ENCODE results near the gene RDM1.

Gene RDM1

GRCh38 chr17:35912339-35912912, 18.1 kb downstream of the RDM1 start:
- Histone ChIP-seq H3K9ac (ENCODE audit: low read length) (no peak overlapping the region), H3K9me2 (ENCODE audit: low read depth, low read length) (no peaks in the 10 kb centered on the region), H3K36me3 (ENCODE audit: insufficient read depth, low read length) (no peaks in the 10 kb centered on the region), H2AFZ (ENCODE audit: low read length) (no peak overlapping the region), H3K27ac (ENCODE audit: low read depth, low read length, poor library complexity, severe bottlenecking) (no peak overlapping the region), H3K79me2 (ENCODE audit: insufficient read depth, low read length) (no peaks in the 10 kb centered on the region), H3F3A (ENCODE audit: insufficient read depth, low read length) (no peaks in the 10 kb centered on the region), H4K20me1 (ENCODE audit: insufficient read depth, low read length) (no peaks in the 10 kb centered on the region), H3K4me1 (ENCODE audit: insufficient read depth, low read length, severe bottlenecking) (no peaks in the 10 kb centered on the region), H3K4me3 (ENCODE audit: low read depth, low read length, poor library complexity, severe bottlenecking) (no peak overlapping the region), H3K4me2 (ENCODE audit: low read length) (no peak overlapping the region), H3K27me3 (ENCODE audit: insufficient read depth, low read length) (no peaks in the 10 kb centered on the region), H3K9me3 (ENCODE audit: low read length) (no peaks in the 10 kb centered on the region)
- no peak for TF ChIP-seq EZH2 (IDR thresholded peaks at IDR 0.05; ENCODE audit: borderline replicate concordance, low read length)
- TF ChIP-seq, protein P1, sequence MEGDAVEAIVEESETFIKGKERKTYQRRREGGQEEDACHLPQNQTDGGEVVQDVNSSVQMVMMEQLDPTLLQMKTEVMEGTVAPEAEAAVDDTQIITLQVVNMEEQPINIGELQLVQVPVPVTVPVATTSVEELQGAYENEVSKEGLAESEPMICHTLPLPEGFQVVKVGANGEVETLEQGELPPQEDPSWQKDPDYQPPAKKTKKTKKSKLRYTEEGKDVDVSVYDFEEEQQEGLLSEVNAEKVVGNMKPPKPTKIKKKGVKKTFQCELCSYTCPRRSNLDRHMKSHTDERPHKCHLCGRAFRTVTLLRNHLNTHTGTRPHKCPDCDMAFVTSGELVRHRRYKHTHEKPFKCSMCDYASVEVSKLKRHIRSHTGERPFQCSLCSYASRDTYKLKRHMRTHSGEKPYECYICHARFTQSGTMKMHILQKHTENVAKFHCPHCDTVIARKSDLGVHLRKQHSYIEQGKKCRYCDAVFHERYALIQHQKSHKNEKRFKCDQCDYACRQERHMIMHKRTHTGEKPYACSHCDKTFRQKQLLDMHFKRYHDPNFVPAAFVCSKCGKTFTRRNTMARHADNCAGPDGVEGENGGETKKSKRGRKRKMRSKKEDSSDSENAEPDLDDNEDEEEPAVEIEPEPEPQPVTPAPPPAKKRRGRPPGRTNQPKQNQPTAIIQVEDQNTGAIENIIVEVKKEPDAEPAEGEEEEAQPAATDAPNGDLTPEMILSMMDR (IDR thresholded peaks at IDR 0.05; ENCODE audit: low read length) = no peak

DNA sequence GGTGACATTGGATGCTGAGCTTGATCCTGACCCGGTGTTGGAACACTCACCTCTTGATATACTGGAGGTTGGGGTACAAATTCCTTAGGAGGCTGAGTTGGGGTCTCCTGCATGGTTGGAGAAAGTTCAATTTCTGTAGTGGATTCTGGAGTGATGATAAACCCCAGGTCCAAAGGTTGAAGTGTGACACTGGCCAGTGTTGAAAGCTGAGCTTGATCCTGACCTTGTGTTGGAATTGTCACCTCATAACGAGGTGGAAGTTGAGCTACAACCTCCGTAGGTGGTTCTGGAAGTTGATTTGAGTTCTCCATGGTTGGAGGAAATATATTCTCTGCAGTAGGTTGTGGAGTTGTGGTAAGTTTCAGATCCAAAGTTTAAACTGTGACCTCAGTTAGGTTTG, 21.2 kb downstream of the RDM1 start:
- no peaks in the 10 kb centered on the region for H3K9me2 ChIP-seq (ENCODE audit: low read depth, low read length)
- H3K27me3 ChIP-seq (ENCODE audit: insufficient read depth, low read length) = no peaks in the 10 kb centered on the region
- TF ChIP-seq, protein P1 (IDR thresholded peaks at IDR 0.05; ENCODE audit: low read length) = no peak
- no peak for TF ChIP-seq EZH2 (IDR thresholded peaks at IDR 0.05; ENCODE audit: borderline replicate concordance, low read length)

DNA sequence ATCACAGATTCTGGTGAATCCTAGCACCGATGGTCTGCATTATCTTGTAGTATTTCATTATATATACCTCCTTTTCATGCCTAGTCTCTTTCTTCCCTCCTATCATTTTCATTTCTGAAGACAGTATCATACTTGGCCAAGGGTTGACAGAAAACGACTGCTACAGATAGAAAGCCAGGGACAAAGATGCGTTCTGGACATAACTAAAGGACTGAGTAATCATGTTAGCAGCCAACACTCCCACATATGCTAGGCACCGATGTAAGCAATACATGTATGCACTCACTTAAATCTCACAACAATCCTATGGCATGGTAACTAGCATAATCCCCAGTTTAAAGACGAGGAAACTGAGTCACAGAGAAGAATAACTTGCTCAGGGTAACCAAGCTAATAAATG, 22.9 kb downstream of the RDM1 start:
- TF ChIP-seq, protein P1 (IDR thresholded peaks at IDR 0.05; ENCODE audit: low read length) = no peak
- no peak for TF ChIP-seq EZH2 (IDR thresholded peaks at IDR 0.05; ENCODE audit: borderline replicate concordance, low read length)
- Histone ChIP-seq H2AFZ (ENCODE audit: low read length) (no peak overlapping the region), H3K9me3 (ENCODE audit: low read length) (no peaks in the 10 kb centered on the region), H3F3A (ENCODE audit: insufficient read depth, low read length) (no peaks in the 10 kb centered on the region), H3K4me2 (ENCODE audit: low read length) (no peak overlapping the region), H3K9me2 (ENCODE audit: low read depth, low read length) (no peaks in the 10 kb centered on the region), H3K9ac (ENCODE audit: low read length) (no peak overlapping the region), H3K4me1 (ENCODE audit: insufficient read depth, low read length, severe bottlenecking) (no peaks in the 10 kb centered on the region), H3K27ac (ENCODE audit: low read depth, low read length, poor library complexity, severe bottlenecking) (no peak overlapping the region), H3K36me3 (ENCODE audit: insufficient read depth, low read length) (no peaks in the 10 kb centered on the region), H3K27me3 (ENCODE audit: insufficient read depth, low read length) (no peaks in the 10 kb centered on the region), H3K4me3 (ENCODE audit: low read depth, low read length, poor library complexity, severe bottlenecking) (no peak overlapping the region), H3K79me2 (ENCODE audit: insufficient read depth, low read length) (no peaks in the 10 kb centered on the region), H4K20me1 (ENCODE audit: insufficient read depth, low read length) (no peaks in the 10 kb centered on the region)

More for the DNA sequence above, 21.2 kb downstream of the RDM1 start:
- Histone ChIP-seq H3F3A (ENCODE audit: insufficient read depth, low read length) (no peaks in the 10 kb centered on the region), H2AFZ (ENCODE audit: low read length) (no peak overlapping the region), H3K4me1 (ENCODE audit: insufficient read depth, low read length, severe bottlenecking) (no peaks in the 10 kb centered on the region), H4K20me1 (ENCODE audit: insufficient read depth, low read length) (no peaks in the 10 kb centered on the region), H3K36me3 (ENCODE audit: insufficient read depth, low read length) (no peaks in the 10 kb centered on the region), H3K9ac (ENCODE audit: low read length) (no peak overlapping the region), H3K79me2 (ENCODE audit: insufficient read depth, low read length) (no peaks in the 10 kb centered on the region), H3K4me3 (ENCODE audit: low read depth, low read length, poor library complexity, severe bottlenecking) (no peak overlapping the region), H3K4me2 (ENCODE audit: low read length) (no peak overlapping the region), H3K27ac (ENCODE audit: low read depth, low read length, poor library complexity, severe bottlenecking) (no peak overlapping the region), H3K9me3 (ENCODE audit: low read length) (no peaks in the 10 kb centered on the region)

Data from OCI-LY1 (cell line).